Ovary (tissue), 9 donors: Measurements from ENCODE around the gene PITPNC1. TPM values are rescaled to one million over a fixed set of nuclear protein-coding genes. Genes with fewer than 3 reads are reported as not detected.
"Not testable (repeated sequence)": the region's sequence is repeated elsewhere in the genome, so short reads cannot be mapped to it uniquely, and the experiment has no call there.

ENCODE experiments used
- DNase-seq, 5 donors: peaks; one replicate each; pipeline ENCODE4 v3.0.0-alpha.2; 2019 to 2020
- H3K27ac ChIP-seq, 2 donors: fragments of 200-600 bp; one replicate each; pipeline versions ENCODE4 v1.5.1 to v1.8.0; 2019 to 2022
- H3K27me3 ChIP-seq: fragments of 200-600 bp; one replicate; pipeline ENCODE4 v1.8.0; 2022
- H3K36me3 ChIP-seq: fragments of 200-600 bp; sonication (generic); one replicate; pipeline ENCODE4 v1.5.1; 2019
- H3K4me1 ChIP-seq: one replicate; pipeline ENCODE4 v1.8.1; 2013; ENCODE audit warnings: mild to moderate bottlenecking, moderate library complexity; ENCODE audit not compliant: insufficient read depth
- H3K4me3 ChIP-seq: fragments of 200-600 bp; sonication (generic); one replicate; pipeline ENCODE4 v1.5.1; 2017
- H3K9me3 ChIP-seq, 2 donors: fragments of 200-600 bp in 1 of 2; sonication (generic) in 1 of 2; one replicate each; pipeline versions ENCODE4 v1.5.1 to v1.8.1; 2013 to 2019; ENCODE audit warnings: mild to moderate bottlenecking in 1 of 2, moderate library complexity in 1 of 2
- CTCF ChIP-seq, 3 donors: fragments of 450-650 bp in 2 of 3; fragments of 200-600 bp in 1 of 3; IDR thresholded peaks; one replicate each; pipeline versions ENCODE4 v1.5.1 to v1.8.0; 2016 to 2022; ENCODE audit warnings: antibody characterized with exemption in 3 of 3, mild to moderate bottlenecking in 1 of 3
- EP300 ChIP-seq: sonication (generic); formaldehyde crosslinking; IDR thresholded peaks from one replicate; pipeline ENCODE4 v1.6.1; 2017; ENCODE audit warnings: antibody characterized with exemption
- POLR2A ChIP-seq: fragments of 450-650 bp; IDR thresholded peaks from one replicate; pipeline ENCODE4 v1.6.1; 2017; ENCODE audit warnings: antibody characterized with exemption, mild to moderate bottlenecking, moderate library complexity
- WGBS, 3 donors: extraction: QIAGEN DNeasy Blood & Tissue Kit in 1 of 3; methylation state at CpG; one replicate each; pipeline versions ENCODE4 v1.1.5 to v1.1.7; 2013 to 2017; 5-methylcytosine and 5-hydroxymethylcytosine counted together
- intact Hi-C, 4 donors: fragments of 100-400 bp; cut with DNase I; formaldehyde crosslinking; loops; one replicate each; pipeline versions ENCODE4 v1.11.0 to v1.15.1; 2022 to 2023
- polyA plus RNA-seq, 2 donors: library from polyadenylated mRNA; stranded (reverse); fragments of 200-250 nt in 1 of 2; fragments of 350-450 nt in 1 of 2; fragmentation: Illumina TruSeq in 1 of 2; extraction: RNeasy Lipid Tissue Mini Kit (QIAGEN cat#74804) in 1 of 2; gene quantifications; one replicate each; pipeline ENCODE4 v1.2.3, GENCODE V29; 2013 to 2014
- total RNA-seq, 7 donors: library from RNA; depleted of rRNA in 2 of 7; stranded (reverse); fragments of >200 nt in 2 of 7; fragmentation: NEBNext Ultra II Directional in 3 of 7; extraction: Animal tissue kit (Norgen Biotek cat#: 25700) in 3 of 7; gene quantifications; one replicate each; pipeline versions ENCODE4 v1.1.0 to v1.2.4, GENCODE V29; 2016 to 2023
- donor health status: DM: no; HTN: no; CAD: no; lungs with moderate emphysema.
- donor health status: DM: no; HTN: no; CAD: no.
- donor health status: Bipolar disorder and iron deficiency.
- donor health status: DM: yes; HTN: yes; CAD: no.
- donor health status: DM: no; HTN: no; CAD: no.
- donor health status: DM: yes; HTN: yes; CAD: no.

Gene PITPNC1
- total and polyA plus RNA-seq, 9 donors = 14.9 to 40.9 (median 23.8) TPM

DNA sequence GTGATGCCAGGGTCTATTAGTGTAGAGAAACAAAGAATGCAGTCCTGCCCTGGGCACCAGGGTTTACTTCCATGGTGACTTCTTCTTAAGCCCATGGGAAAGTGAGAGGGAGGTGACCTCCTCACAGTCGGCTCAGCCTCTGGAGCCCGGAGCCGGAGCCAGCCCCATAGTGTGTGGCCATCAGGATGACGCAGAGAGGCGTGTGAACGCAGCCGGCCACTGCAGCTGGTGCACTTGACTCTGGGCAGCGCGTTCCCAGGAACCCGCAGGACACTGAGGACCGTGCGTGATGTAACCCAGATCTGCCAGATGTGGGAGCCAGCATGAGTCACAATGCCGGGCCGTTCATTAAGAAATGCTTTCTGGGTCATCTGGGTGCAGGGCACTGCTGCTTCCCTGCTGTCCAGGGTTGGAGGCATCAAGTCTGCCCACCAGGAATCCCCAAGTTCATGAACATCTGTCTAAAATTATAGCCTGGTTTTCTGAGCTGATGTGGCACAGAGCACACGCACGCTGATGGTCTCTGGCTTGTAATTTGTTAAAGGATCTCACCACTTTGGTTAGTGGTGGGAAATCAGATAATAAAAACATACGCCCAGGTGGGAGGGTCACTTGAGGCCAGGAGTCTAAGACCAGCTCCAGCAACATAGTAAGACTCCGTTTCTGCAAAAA is 114.1 kb downstream of the PITPNC1 start:
- Histone ChIP-seq H3K9me3 (no peaks in the 10 kb centered on the region), H3K4me3 (no peak overlapping the region), H3K27ac (peak overlapping the region in 1 of 2 donors; percentile 46), H3K27me3 (no peaks in the 10 kb centered on the region), H3K36me3 (no peaks in the 10 kb centered on the region), H3K4me1 (peaks cover 10% of the 10 kb centered on the region)
- intact Hi-C loops = no loop called here
- TF ChIP-seq POLR2A = no peak
- TF ChIP-seq EP300 = peak; percentile 63
- peak; percentile 79 to 91 (median 84) for DNase-seq
- 19 to 35% (median 31%) methylated on average over 18 of the region's 18 CpGs for WGBS, 3 donors

- H3K36me3 ChIP-seq = no peaks in the 10 kb centered on the region
- H3K9me3 ChIP-seq = no peaks in the 10 kb centered on the region
- no peak overlapping the region for H3K27ac ChIP-seq
- 58 to 67% (median 59%) methylated on average over 4 of the region's 4 CpGs for WGBS, 3 donors
- H3K4me3 ChIP-seq = no peak overlapping the region
- DNase-seq = no peak
- intact Hi-C loops = no loop called here
- no peaks in the 10 kb centered on the region for H3K27me3 ChIP-seq
- no peak for TF ChIP-seq POLR2A
- no peak for TF ChIP-seq EP300
- TF ChIP-seq CTCF (IDR thresholded peaks at IDR 0.05) = no peak
- H3K4me1 ChIP-seq = peaks cover 10% of the 10 kb centered on the region
Observed at GRCh38 chr17:67491681-67492024, 114.6 kb downstream of the PITPNC1 start.

- intact Hi-C loops = no loop called here
- H3K27me3 ChIP-seq = no peaks in the 10 kb centered on the region
- H3K9me3 ChIP-seq = no peaks in the 10 kb centered on the region
- DNase-seq = no peak
- no peak overlapping the region for H3K27ac ChIP-seq
- TF ChIP-seq CTCF (IDR thresholded peaks at IDR 0.05) = no peak
- H3K36me3 ChIP-seq = no peaks in the 10 kb centered on the region
- H3K4me1 ChIP-seq = peaks cover 10% of the 10 kb centered on the region
- no peak overlapping the region for H3K4me3 ChIP-seq
- 16 to 28% (median 26%) methylated on average over 5 of the region's 5 CpGs for WGBS, 3 donors
Observed at GRCh38 chr17:67492251-67492740, 115.2 kb downstream of the PITPNC1 start.

DNA sequence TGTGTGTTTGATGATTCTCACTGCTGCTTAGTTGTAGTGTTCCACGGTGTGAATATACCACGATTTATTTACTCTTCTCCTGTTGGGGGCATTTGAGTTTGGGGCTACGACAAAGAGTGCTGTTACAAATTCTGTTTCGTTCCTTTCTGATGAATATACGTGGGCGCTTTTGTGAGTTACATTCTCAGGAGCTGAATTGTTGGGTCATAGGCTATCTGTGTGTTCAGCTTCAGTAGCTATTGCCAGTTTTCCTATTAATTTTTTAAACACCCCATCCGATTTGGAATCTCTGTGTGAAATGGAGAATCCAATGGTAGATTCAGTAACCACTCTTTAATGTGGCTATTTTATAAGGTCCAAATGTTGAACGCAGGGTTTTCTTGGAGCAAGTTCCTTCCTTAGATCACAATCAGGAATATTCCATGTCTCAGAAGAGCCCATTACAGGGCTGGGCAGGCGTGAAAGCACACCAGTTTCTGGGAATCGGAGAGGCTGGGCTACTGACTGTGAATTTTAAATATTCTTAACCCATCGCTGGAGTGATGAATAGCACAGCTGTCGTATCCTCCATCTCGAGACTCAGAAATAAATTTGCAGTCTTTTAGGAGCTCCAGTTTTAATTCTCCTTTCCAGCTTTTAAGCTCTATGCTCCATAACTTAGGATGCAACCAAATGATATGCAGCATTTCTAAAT is 115.9 kb downstream of the PITPNC1 start:
- no peak for DNase-seq
- H3K36me3 ChIP-seq = no peaks in the 10 kb centered on the region
- WGBS, 3 donors = 14 to 33% (median 27%) methylated on average over 13 of the region's 13 CpGs
- no peaks in the 10 kb centered on the region for H3K27me3 ChIP-seq
- intact Hi-C loops = no loop called here
- H3K4me3 ChIP-seq = no peak overlapping the region
- H3K27ac ChIP-seq = no peak overlapping the region
- peaks cover 10% of the 10 kb centered on the region for H3K4me1 ChIP-seq
- no peaks in the 10 kb centered on the region for H3K9me3 ChIP-seq
- TF ChIP-seq EP300 (no peak), POLR2A (no peak), CTCF (IDR thresholded peaks at IDR 0.05) (no peak)

- H3K4me3 ChIP-seq = no peak overlapping the region
- intact Hi-C loops = no loop called here
- 65 to 71% (median 66%) methylated on average over 4 of the region's 4 CpGs for WGBS, 3 donors
- no peak for DNase-seq
- no peak overlapping the region for H3K27ac ChIP-seq
- no peaks in the 10 kb centered on the region for H3K9me3 ChIP-seq
- H3K4me1 ChIP-seq = peaks cover 10% of the 10 kb centered on the region
- no peaks in the 10 kb centered on the region for H3K27me3 ChIP-seq
- no peaks in the 10 kb centered on the region for H3K36me3 ChIP-seq
- no peak for TF ChIP-seq POLR2A
Observed at GRCh38 chr17:67493812-67494211, 116.7 kb downstream of the PITPNC1 start.

- H3K4me3 ChIP-seq, H3K4me1 ChIP-seq, H3K27me3 ChIP-seq, H3K9me3 ChIP-seq, intact Hi-C loops, H3K36me3 ChIP-seq, H3K27ac ChIP-seq, DNase-seq: not testable (repeated sequence)
- 87 to 94% (median 90%) methylated on average over 5 of the region's 5 CpGs for WGBS, 3 donors
Observed at GRCh38 chr17:67495534-67495933, 118.5 kb downstream of the PITPNC1 start.
